Measurements from ENCODE around the gene DNAJC1.

Gene DNAJC1

DNA sequence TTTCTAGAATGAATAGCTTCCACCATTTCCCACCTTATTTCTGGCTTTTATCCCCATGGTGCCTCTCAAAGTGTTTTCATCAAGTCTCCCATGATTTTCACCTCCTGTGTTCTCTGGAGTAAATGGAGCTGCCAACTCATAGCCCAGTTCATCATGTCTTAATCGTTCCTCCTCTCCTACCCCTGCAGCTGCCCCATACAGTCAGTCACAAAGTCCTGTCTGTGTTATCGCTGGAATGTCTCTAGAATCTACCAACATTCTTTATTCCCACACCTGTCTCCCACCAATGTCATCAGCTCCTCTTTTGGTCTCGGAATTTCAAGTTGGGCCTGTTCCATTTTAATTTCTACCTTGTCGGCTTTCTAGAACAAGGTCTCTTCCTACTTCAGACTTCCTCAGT lies 290.6 kb downstream of the DNAJC1 start:
- no peak overlapping the region for H3K4me3 ChIP-seq (ENCODE audit: low read depth, low read length)
- no peak overlapping the region for H3K27ac ChIP-seq (ENCODE audit: extremely low read depth, low read depth, low read length)
- TF ChIP-seq ZNF488 (tag by site-specific recombination; IDR thresholded peaks at IDR 0.05) = no peak
- TF ChIP-seq GLI2 (tag by site-specific recombination; IDR thresholded peaks at IDR 0.05; ENCODE audit: borderline replicate concordance, low read depth) = no peak
- TF ChIP-seq ZNF221 (tag by site-specific recombination; IDR thresholded peaks at IDR 0.05; ENCODE audit: borderline replicate concordance) = no peak
- TF ChIP-seq ZNF596 (tag by site-specific recombination; IDR thresholded peaks at IDR 0.05) = no peak
- TF ChIP-seq MEIS1 (CRISPR knock-in tag; IDR thresholded peaks at IDR 0.05; ENCODE audit: borderline replicate concordance) = no peak
- TF ChIP-seq ZNF549 (tag by site-specific recombination; IDR thresholded peaks at IDR 0.05) = no peak
- no peak for TF ChIP-seq PBX3 (CRISPR knock-in tag; IDR thresholded peaks at IDR 0.05)
- TF ChIP-seq SETDB1 (IDR thresholded peaks at IDR 0.05; ENCODE audit: insufficient read length, low read length) = no peak
- TF ChIP-seq, protein P1, sequence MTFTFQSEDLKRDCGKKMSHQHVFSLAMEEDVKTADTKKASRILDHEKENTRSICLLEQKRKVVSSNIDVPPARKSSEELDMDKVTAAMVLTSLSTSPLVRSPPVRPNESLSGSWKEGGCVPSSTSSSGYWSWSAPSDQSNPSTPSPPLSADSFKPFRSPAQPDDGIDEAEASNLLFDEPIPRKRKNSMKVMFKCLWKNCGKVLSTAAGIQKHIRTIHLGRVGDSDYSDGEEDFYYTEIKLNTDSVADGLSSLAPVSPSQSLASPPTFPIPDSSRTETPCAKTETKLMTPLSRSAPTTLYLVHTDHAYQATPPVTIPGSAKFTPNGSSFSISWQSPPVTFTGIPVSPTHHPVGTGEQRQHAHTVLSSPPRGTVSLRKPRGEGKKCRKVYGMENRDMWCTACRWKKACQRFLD (tag by site-specific recombination; IDR thresholded peaks at IDR 0.05) = no peak
- TF ChIP-seq ZNF23 (tag by site-specific recombination; IDR thresholded peaks at IDR 0.05; ENCODE audit: borderline replicate concordance) = no peak
- TF ChIP-seq OSR2 (tag by site-specific recombination; IDR thresholded peaks at IDR 0.05) = no peak
- TF ChIP-seq ZNF585B (tag by site-specific recombination; IDR thresholded peaks at IDR 0.05) = no peak
- TF ChIP-seq, protein P2, sequence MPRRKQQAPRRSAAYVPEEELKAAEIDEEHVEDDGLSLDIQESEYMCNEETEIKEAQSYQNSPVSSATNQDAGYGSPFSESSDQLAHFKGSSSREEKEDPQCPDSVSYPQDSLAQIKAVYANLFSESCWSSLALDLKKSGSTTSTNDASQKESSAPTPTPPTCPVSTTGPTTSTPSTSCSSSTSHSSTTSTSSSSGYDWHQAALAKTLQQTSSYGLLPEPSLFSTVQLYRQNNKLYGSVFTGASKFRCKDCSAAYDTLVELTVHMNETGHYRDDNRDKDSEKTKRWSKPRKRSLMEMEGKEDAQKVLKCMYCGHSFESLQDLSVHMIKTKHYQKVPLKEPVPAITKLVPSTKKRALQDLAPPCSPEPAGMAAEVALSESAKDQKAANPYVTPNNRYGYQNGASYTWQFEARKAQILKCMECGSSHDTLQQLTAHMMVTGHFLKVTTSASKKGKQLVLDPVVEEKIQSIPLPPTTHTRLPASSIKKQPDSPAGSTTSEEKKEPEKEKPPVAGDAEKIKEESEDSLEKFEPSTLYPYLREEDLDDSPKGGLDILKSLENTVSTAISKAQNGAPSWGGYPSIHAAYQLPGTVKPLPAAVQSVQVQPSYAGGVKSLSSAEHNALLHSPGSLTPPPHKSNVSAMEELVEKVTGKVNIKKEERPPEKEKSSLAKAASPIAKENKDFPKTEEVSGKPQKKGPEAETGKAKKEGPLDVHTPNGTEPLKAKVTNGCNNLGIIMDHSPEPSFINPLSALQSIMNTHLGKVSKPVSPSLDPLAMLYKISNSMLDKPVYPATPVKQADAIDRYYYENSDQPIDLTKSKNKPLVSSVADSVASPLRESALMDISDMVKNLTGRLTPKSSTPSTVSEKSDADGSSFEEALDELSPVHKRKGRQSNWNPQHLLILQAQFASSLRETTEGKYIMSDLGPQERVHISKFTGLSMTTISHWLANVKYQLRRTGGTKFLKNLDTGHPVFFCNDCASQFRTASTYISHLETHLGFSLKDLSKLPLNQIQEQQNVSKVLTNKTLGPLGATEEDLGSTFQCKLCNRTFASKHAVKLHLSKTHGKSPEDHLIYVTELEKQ (tag by site-specific recombination; IDR thresholded peaks at IDR 0.05; ENCODE audit: borderline replicate concordance) = no peak
- no peak for TF ChIP-seq IKZF3 (tag by site-specific recombination; IDR thresholded peaks at IDR 0.05)
- TF ChIP-seq INSM2 (tag by site-specific recombination; IDR thresholded peaks at IDR 0.05) = no peak
- CTCF ChIA-PET = no interaction called here
- no peaks in the 10 kb centered on the region for H3K9me3 ChIP-seq (ENCODE audit: control insufficient read depth, insufficient read depth, low read depth, low read length)
- peaks cover 2% of the 10 kb centered on the region; the same call in 1 of the 2 replicates for H3K4me1 ChIP-seq (ENCODE audit: control insufficient read depth, insufficient read depth, low read length)
- POLR2A ChIA-PET = no interaction called here
- peaks cover 4 to 11% of the 10 kb centered on the region in 2 experiments; a peak in 2 of 3 replicates for H3K36me3 ChIP-seq (ENCODE audit: control insufficient read depth in 2 of 2, insufficient read depth in 1 of 2, low read length in 2 of 2)

GRCh38 chr10:21707498-21707897 lies 296.0 kb downstream of the DNAJC1 start:
- Histone ChIP-seq H3K4me1 (ENCODE audit: control insufficient read depth, insufficient read depth, low read length) (no peaks in the 10 kb centered on the region), H3K27ac (ENCODE audit: extremely low read depth, low read depth, low read length) (no peak overlapping the region), H3K36me3 (ENCODE audit: control insufficient read depth in 2 of 2, insufficient read depth in 1 of 2, low read length in 2 of 2) (peaks cover 0 to 4% of the 10 kb centered on the region in 2 experiments; a peak in 2 of 3 replicates), H3K9me3 (ENCODE audit: control insufficient read depth, insufficient read depth, low read depth, low read length) (no peaks in the 10 kb centered on the region), H3K4me3 (ENCODE audit: low read depth, low read length) (no peak overlapping the region)
- ChIA-PET CTCF (no interaction called here), POLR2A (no interaction called here)
- TF ChIP-seq GFI1B (tag by site-specific recombination; IDR thresholded peaks at IDR 0.05) = no peak
- no peak for TF ChIP-seq ZBTB49 (tag by site-specific recombination; IDR thresholded peaks at IDR 0.05; ENCODE audit: low read depth)
- TF ChIP-seq ZFP37 (tag by site-specific recombination; IDR thresholded peaks at IDR 0.05) = no peak
- no peak for TF ChIP-seq ZNF610 (tag by site-specific recombination; IDR thresholded peaks at IDR 0.05; ENCODE audit: borderline replicate concordance)
- TF ChIP-seq, protein P3, sequence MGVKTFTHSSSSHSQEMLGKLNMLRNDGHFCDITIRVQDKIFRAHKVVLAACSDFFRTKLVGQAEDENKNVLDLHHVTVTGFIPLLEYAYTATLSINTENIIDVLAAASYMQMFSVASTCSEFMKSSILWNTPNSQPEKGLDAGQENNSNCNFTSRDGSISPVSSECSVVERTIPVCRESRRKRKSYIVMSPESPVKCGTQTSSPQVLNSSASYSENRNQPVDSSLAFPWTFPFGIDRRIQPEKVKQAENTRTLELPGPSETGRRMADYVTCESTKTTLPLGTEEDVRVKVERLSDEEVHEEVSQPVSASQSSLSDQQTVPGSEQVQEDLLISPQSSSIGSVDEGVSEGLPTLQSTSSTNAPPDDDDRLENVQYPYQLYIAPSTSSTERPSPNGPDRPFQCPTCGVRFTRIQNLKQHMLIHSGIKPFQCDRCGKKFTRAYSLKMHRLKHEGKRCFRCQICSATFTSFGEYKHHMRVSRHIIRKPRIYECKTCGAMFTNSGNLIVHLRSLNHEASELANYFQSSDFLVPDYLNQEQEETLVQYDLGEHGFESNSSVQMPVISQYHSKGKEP (tag by site-specific recombination; IDR thresholded peaks at IDR 0.05) = no peak
- no peak for TF ChIP-seq HOXA7 (CRISPR knock-in tag; IDR thresholded peaks at IDR 0.05; ENCODE audit: borderline replicate concordance)
